IMR-90 (cell line): Measurements from ENCODE around the gene SGK1. TPM values are rescaled to one million over a fixed set of nuclear protein-coding genes. Genes with fewer than 3 reads are reported as not detected.
A peak's percentile ranks its signal among the peaks of the same experiment; 100 is the strongest.

ENCODE experiments used
- ATAC-seq: fragments of 200-7000 bp; cut with Tn5 transposase; 2 replicates; pipeline ENCODE4 v1.9.1; 2020; ENCODE audit warnings: low read depth, mild to moderate bottlenecking, moderate library complexity
- BruUV-seq: library from RNA; stranded (reverse); fragments of 400-500 nt; replicated peaks from 2 replicates; lab custom pipeline; 2021; lab: Mats Ljungman, UMichigan
- CTCF ChIA-PET: fragments of 300-600 bp; formaldehyde crosslinking; extraction: SDS; loops from one replicate; lab custom pipeline; 2021; ENCODE audit warnings: antibody characterized with exemption; lab: Yijun Ruan, JAX
- POLR2A ChIA-PET: fragments of 300-600 bp; sonication (Branson Sonifier 250); formaldehyde crosslinking; loops from one replicate; lab custom pipeline; 2022; ENCODE audit warnings: antibody characterized with exemption; ENCODE audit not compliant: unreplicated experiment; lab: Charles Lee
- DNase-seq: peaks from one replicate; pipeline ENCODE4 v3.0.0; 2013
- H2AFZ ChIP-seq: replicated peaks from 2 replicates; pipeline ENCODE3; 2013; ENCODE audit warnings: low read length, mild to moderate bottlenecking; ENCODE audit not compliant: poor library complexity
- H2AK5ac ChIP-seq: 2 replicates; pipeline ENCODE4 v1.6.1; 2013; ENCODE audit warnings: low read depth, low read length, inconsistent platforms
- H2AK9ac ChIP-seq: replicated peaks from 2 replicates; pipeline ENCODE3; 2013; ENCODE audit warnings: mild to moderate bottlenecking, low read depth, low read length, moderate library complexity; ENCODE audit not compliant: poor library complexity
- H2BK120ac ChIP-seq: 2 replicates; pipeline ENCODE4 v1.6.1; 2013; ENCODE audit warnings: low read depth, low read length, inconsistent platforms
- H2BK15ac ChIP-seq: 3 replicates; pipeline ENCODE4 v1.6.1; 2013; ENCODE audit warnings: low read depth, low read length, inconsistent platforms
- H2BK20ac ChIP-seq: 2 replicates; pipeline ENCODE4 v1.6.1; 2013; ENCODE audit warnings: low read depth, mild to moderate bottlenecking, inconsistent platforms, low read length, moderate library complexity
- H2BK5ac ChIP-seq: 2 replicates; pipeline ENCODE4 v1.6.1; 2013; ENCODE audit warnings: mild to moderate bottlenecking, low read depth, low read length, inconsistent platforms; ENCODE audit not compliant: poor library complexity, severe bottlenecking
- H3K14ac ChIP-seq: replicated peaks from 2 replicates; pipeline ENCODE4 v1.6.1; 2013; ENCODE audit warnings: low read depth, low read length, inconsistent platforms
- H3K18ac ChIP-seq: 2 replicates; pipeline ENCODE4 v1.6.1; 2013; ENCODE audit warnings: low read depth, low read length, control low read depth
- H3K23ac ChIP-seq: 2 replicates; pipeline ENCODE4 v1.6.1; 2013; ENCODE audit warnings: low read depth, low read length, inconsistent platforms
- H3K27ac ChIP-seq: 2 replicates; pipeline ENCODE4 v1.5.1; 2013; ENCODE audit warnings: mild to moderate bottlenecking, control low read depth, low read length; ENCODE audit not compliant: insufficient read depth
- H3K27me3 ChIP-seq: 2 replicates; pipeline ENCODE4 v1.6.1; 2013; ENCODE audit warnings: low read length; ENCODE audit not compliant: control insufficient read depth, insufficient read depth
- H3K36me3 ChIP-seq: 2 replicates; pipeline ENCODE4 v1.6.1; 2013; ENCODE audit warnings: low read length, mixed read lengths; ENCODE audit not compliant: control insufficient read depth, insufficient read depth
- H3K4ac ChIP-seq: 2 replicates; pipeline ENCODE4 v1.6.1; 2013; ENCODE audit warnings: low read depth, low read length, inconsistent platforms
- H3K4me1 ChIP-seq: 2 replicates; pipeline ENCODE4 v1.6.1; 2013; ENCODE audit warnings: low read length, mixed read lengths; ENCODE audit not compliant: control insufficient read depth, insufficient read depth
- H3K4me2 ChIP-seq: 2 replicates; pipeline ENCODE4 v1.6.1; 2013; ENCODE audit warnings: low read depth, mild to moderate bottlenecking, control low read depth, low read length, moderate library complexity
- H3K4me3 ChIP-seq: 2 replicates; pipeline ENCODE4 v1.5.1; 2013; ENCODE audit warnings: low read depth, mild to moderate bottlenecking, control low read depth, low read length, moderate library complexity; ENCODE audit not compliant: insufficient read depth
- H3K56ac ChIP-seq: 2 replicates; pipeline ENCODE4 v1.6.1; 2013; ENCODE audit warnings: low read length, inconsistent platforms; ENCODE audit not compliant: insufficient read depth; ENCODE audit errors: extremely low read depth
- H3K79me1 ChIP-seq, 2 experiments: 2 replicates each; pipeline ENCODE4 v1.6.1; 2013; ENCODE audit warnings: low read length in 2 of 2, inconsistent platforms in 1 of 2, low read depth in 1 of 2
- H3K9ac ChIP-seq: 2 replicates; pipeline ENCODE4 v1.6.1; 2013; ENCODE audit warnings: low read depth, low read length, control low read depth
- H3K9me1 ChIP-seq: 2 replicates; pipeline ENCODE4 v1.6.1; 2013; ENCODE audit warnings: low read length, inconsistent platforms; ENCODE audit not compliant: insufficient read depth
- H3K9me3 ChIP-seq: 2 replicates; pipeline ENCODE4 v1.6.1; 2013; ENCODE audit warnings: low read length; ENCODE audit not compliant: control insufficient read depth, insufficient read depth
- H4K20me1 ChIP-seq: 2 replicates; pipeline ENCODE4 v1.6.1; 2013; ENCODE audit warnings: low read length, inconsistent platforms; ENCODE audit not compliant: insufficient read depth
- H4K5ac ChIP-seq: 2 replicates; pipeline ENCODE4 v1.6.1; 2013; ENCODE audit warnings: mild to moderate bottlenecking, low read depth, low read length, control low read depth
- H4K8ac ChIP-seq, 2 experiments: 2 replicates each; pipeline ENCODE4 v1.6.1; 2013; ENCODE audit warnings: low read depth in 2 of 2, low read length in 2 of 2, control low read depth in 1 of 2, inconsistent platforms in 1 of 2
- H4K91ac ChIP-seq: 2 replicates; pipeline ENCODE4 v1.6.1; 2013; ENCODE audit warnings: low read depth, low read length, inconsistent platforms; ENCODE audit not compliant: insufficient read depth
- CEBPB ChIP-seq: IDR thresholded peaks from 2 replicates; pipeline ENCODE4 v1.6.1; 2012; ENCODE audit warnings: low read depth, low read length, improper control_type of control experiment
- CHD1 ChIP-seq: IDR thresholded peaks from 2 replicates; pipeline ENCODE4 v1.6.1; 2012; ENCODE audit warnings: low read depth, low read length, improper control_type of control experiment
- FOS ChIP-seq: fragments of 150-350 bp; IDR thresholded peaks from 2 replicates; pipeline ENCODE4 v1.6.1; 2016; ENCODE audit warnings: low read depth, low read length
- NFE2L2 ChIP-seq: fragments of 150-350 bp; IDR thresholded peaks from 2 replicates; pipeline ENCODE4 v1.6.1; 2016; ENCODE audit warnings: low read depth, mild to moderate bottlenecking, low read length
- POLR2A ChIP-seq: IDR thresholded peaks from 2 replicates; pipeline ENCODE4 v1.6.1; 2012; ENCODE audit warnings: mild to moderate bottlenecking, low read depth, low read length
- WGBS, 2 experiments: methylation state at CpG; one replicate each; pipeline versions ENCODE4 v1.1.5 to v1.1.7; 2013; ENCODE audit warnings: missing lambda C conversion rate in 2 of 2; ENCODE audit not compliant: insufficient read length in 1 of 2; ENCODE audit errors: extremely low coverage in 2 of 2; 5-methylcytosine and 5-hydroxymethylcytosine counted together
- dilution Hi-C: fragments of 300-500 bp; cut with HindIII; formaldehyde crosslinking; loops from one replicate; pipeline ENCODE4 v1.14.3; 2018; ENCODE audit warnings: low sequenced_read_pairs; ENCODE audit not compliant: unreplicated experiment
- in situ Hi-C: fragments of 300-500 bp; cut with MboI; formaldehyde crosslinking; loops from 3 replicates; pipeline ENCODE4 v1.14.3; 2019; ENCODE audit warnings: low sequenced_read_pairs, inconsistent platforms, mixed read lengths
- intact Hi-C: fragments of 100-400 bp; cut with micrococcal nuclease; formaldehyde crosslinking; loops from 2 replicates; pipeline ENCODE4 v1.10.0; 2022
- polyA plus RNA-seq, 3 experiments: library from polyadenylated mRNA; depleted of rRNA; stranded (reverse); fragments of >200 nt; gene quantifications; 2 replicates each; pipeline ENCODE4 v1.2.3, GENCODE V29; 2012; ENCODE audit warnings: low replicate concordance in 1 of 3
- total RNA-seq: library from RNA; depleted of rRNA; stranded (reverse); fragments of >200 nt; gene quantifications from 2 replicates; pipeline ENCODE4 v1.2.3, GENCODE V29; 2012
- TF ChIP-seq, protein P1 (sequence below): fragments of 150-350 bp; IDR thresholded peaks from 2 replicates; pipeline ENCODE4 v1.6.1; 2017; ENCODE audit warnings: mild to moderate bottlenecking, antibody characterized with exemption, low read length, low read depth
- TF ChIP-seq, protein P2 (sequence below): fragments of 150-350 bp; IDR thresholded peaks from 2 replicates; pipeline ENCODE4 v1.6.1; 2016; ENCODE audit warnings: low read depth, mild to moderate bottlenecking, low read length, moderate library complexity, borderline replicate concordance

The SGK1 gene
- total and polyA plus RNA-seq, 2 of the 4 experiments (the other 2 are of a cell fraction), result 121 to 255 TPM

DNA sequence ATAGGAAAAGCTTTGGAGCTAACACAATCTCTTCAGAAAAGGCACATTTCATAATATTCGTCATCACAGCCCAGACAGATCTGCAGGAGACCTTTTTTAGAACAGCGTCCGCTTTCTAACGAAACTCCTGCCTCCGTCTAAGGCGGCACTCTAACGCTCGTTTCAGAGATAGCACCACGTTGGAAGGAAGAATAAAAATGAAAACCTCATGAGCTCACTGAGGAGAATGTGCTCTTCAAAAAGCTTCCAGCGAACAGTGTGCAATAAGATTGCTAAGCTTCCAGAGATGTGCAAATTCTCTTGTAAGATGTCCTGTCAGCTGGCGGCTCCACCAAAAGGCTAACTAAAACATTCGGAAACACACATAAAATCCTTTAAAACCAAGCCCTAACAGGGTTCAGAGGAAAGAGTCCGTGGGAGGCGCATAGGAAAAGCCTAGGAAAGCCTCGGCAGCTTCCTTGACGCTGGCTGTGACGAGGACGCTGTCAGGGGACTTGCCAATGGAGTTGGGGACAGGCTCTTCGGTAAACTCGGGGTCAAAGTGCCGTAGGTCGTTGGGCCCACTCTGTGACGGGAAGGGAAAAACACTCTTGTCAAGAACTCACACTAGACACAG lies 147.9 kb downstream of the SGK1 start:
- intact Hi-C loops, result no loop called here
- peaks cover 6 to 40% of the 10 kb centered on the region in 2 experiments; a peak in 3 of 4 replicates for H3K79me1 ChIP-seq
- in situ Hi-C loops, result loop anchor here (5.0 to 10.0 kb wide), 3 partner anchors 245 to 652 kb away; no protein-coding TSS in a partner anchor
- no peak overlapping the region for H3K18ac ChIP-seq
- H3K56ac ChIP-seq, result no peak overlapping the region
- H3K4me2 ChIP-seq, result peak overlapping the region; percentile 99
- no peak overlapping the region for H4K91ac ChIP-seq
- CTCF ChIA-PET, result no interaction called here
- peak overlapping the region; percentile 39; the same call in 1 of the 2 replicates for H3K9ac ChIP-seq
- no peak overlapping the region for H2BK120ac ChIP-seq
- no peaks in the 10 kb centered on the region for H3K27me3 ChIP-seq
- no peak overlapping the region for H2BK20ac ChIP-seq
- H3K9me3 ChIP-seq, result no peaks in the 10 kb centered on the region
- H4K5ac ChIP-seq, result no peak overlapping the region
- POLR2A ChIA-PET, result interaction anchor here (0.5 kb wide), 1 partner anchor 654 kb away, joined by 3 read pairs; no protein-coding TSS in a partner anchor
- no peak overlapping the region for H2AK9ac ChIP-seq
- WGBS, 2 experiments, result 93% methylated on average over 9 of the region's 23 CpGs; no CpG with 5 or more reads in 1 of the 2 experiments
- H4K8ac ChIP-seq, result no peak overlapping the region
- H3K27ac ChIP-seq, result no peak overlapping the region
- H3K14ac ChIP-seq, result peak overlapping the region; percentile 57; the same call in 1 of the 2 replicates
- peaks cover 57% of the 10 kb centered on the region for H3K36me3 ChIP-seq
- ATAC-seq (no peak), DNase-seq (peak; percentile 32)
- peaks cover 2% of the 10 kb centered on the region for H3K4me1 ChIP-seq
- no peak overlapping the region for H2AFZ ChIP-seq
- dilution Hi-C loops, result loop anchor here (10.0 kb wide), 1 partner anchor 655 kb away; no protein-coding TSS in a partner anchor
- H3K23ac ChIP-seq, result 0 out of 2 replicates have a peak overlapping the region, but pooled peaks have one; percentile 6
- H4K20me1 ChIP-seq, result peaks cover 63% of the 10 kb centered on the region
- no TSS peak for BruUV-seq
- H2BK15ac ChIP-seq, result no peak overlapping the region
- H3K4ac ChIP-seq, result no peak overlapping the region
- no peak overlapping the region for H2AK5ac ChIP-seq
- H3K9me1 ChIP-seq, result peaks cover 10% of the 10 kb centered on the region
- TF ChIP-seq, protein P1, sequence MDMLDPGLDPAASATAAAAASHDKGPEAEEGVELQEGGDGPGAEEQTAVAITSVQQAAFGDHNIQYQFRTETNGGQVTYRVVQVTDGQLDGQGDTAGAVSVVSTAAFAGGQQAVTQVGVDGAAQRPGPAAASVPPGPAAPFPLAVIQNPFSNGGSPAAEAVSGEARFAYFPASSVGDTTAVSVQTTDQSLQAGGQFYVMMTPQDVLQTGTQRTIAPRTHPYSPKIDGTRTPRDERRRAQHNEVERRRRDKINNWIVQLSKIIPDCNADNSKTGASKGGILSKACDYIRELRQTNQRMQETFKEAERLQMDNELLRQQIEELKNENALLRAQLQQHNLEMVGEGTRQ, result no peak
- peak; percentile 8; the same call in 1 of the 2 replicates for TF ChIP-seq POLR2A
- TF ChIP-seq CHD1, result no peak
- no peak for TF ChIP-seq CEBPB
- no peak for TF ChIP-seq NFE2L2
- no peak for TF ChIP-seq FOS
- TF ChIP-seq, protein P2, sequence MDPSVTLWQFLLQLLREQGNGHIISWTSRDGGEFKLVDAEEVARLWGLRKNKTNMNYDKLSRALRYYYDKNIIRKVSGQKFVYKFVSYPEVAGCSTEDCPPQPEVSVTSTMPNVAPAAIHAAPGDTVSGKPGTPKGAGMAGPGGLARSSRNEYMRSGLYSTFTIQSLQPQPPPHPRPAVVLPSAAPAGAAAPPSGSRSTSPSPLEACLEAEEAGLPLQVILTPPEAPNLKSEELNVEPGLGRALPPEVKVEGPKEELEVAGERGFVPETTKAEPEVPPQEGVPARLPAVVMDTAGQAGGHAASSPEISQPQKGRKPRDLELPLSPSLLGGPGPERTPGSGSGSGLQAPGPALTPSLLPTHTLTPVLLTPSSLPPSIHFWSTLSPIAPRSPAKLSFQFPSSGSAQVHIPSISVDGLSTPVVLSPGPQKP, result no peak
- H3K4me3 ChIP-seq, result peak overlapping the region; percentile 35
- no peak overlapping the region for H2BK5ac ChIP-seq
